Endothelial cell of umbilical vein (primary cell): ENCODE results near the gene MICA. TPM values are rescaled to one million over a fixed set of nuclear protein-coding genes. Genes with fewer than 3 reads are reported as not detected.

ENCODE experiments used
- BruUV-seq: library from RNA; stranded (reverse); fragments of 400-500 nt; replicated peaks from 2 replicates; lab custom pipeline; 2021; lab: Mats Ljungman, UMichigan
- CTCF ChIA-PET: fragments of 300-600, 350-600 bp; sonication (Branson Sonifier 250); formaldehyde crosslinking; loops from one replicate; lab custom pipeline; 2021; ENCODE audit warnings: antibody characterized with exemption, inconsistent platforms; lab: Charles Lee
- POLR2A ChIA-PET: fragments of 300-600, 350-600 bp; sonication (Branson Sonifier 250); formaldehyde crosslinking; loops from one replicate; lab custom pipeline; 2021; ENCODE audit warnings: antibody characterized with exemption, inconsistent platforms; lab: Charles Lee
- DNase-seq: peaks from one replicate; pipeline ENCODE4 v3.0.0-alpha.2; 2011; ENCODE audit warnings: low read depth, low spot score
- FAIRE-seq: peaks from 2 replicates; lab custom pipeline; 2011; peaks lifted over from hg19 to GRCh38; lab: Jason Lieb, UNC
- H2AFZ ChIP-seq: 2 replicates; pipeline ENCODE4 v1.6.0; 2012; ENCODE audit warnings: low read depth, low read length, control low read depth, inconsistent platforms
- H3K27ac ChIP-seq: 2 replicates; pipeline ENCODE4 v1.5.1; 2011; ENCODE audit warnings: low read depth, mild to moderate bottlenecking, control low read depth, low read length, moderate library complexity; ENCODE audit not compliant: insufficient read depth
- H3K27me3 ChIP-seq, 2 experiments: 2 replicates each; pipeline versions ENCODE4 v1.6.0 to v1.6.1; 2011; ENCODE audit warnings: low read length in 2 of 2, mixed read lengths in 1 of 2; ENCODE audit not compliant: control insufficient read depth in 2 of 2, insufficient read depth in 2 of 2
- H3K36me3 ChIP-seq, 2 experiments: 2 replicates in 1 of 2; 3 replicates in 1 of 2; pipeline ENCODE4 v1.5.1; 2011; ENCODE audit warnings: low read length in 2 of 2, mild to moderate bottlenecking in 1 of 2, moderate library complexity in 1 of 2; ENCODE audit not compliant: control insufficient read depth in 2 of 2, insufficient read depth in 2 of 2; ENCODE audit errors: extremely low read depth in 1 of 2
- H3K4me1 ChIP-seq: 3 replicates; pipeline ENCODE4 v1.5.1; 2011; ENCODE audit warnings: mild to moderate bottlenecking, low read length; ENCODE audit not compliant: control insufficient read depth, insufficient read depth; ENCODE audit errors: extremely low read depth
- H3K4me2 ChIP-seq: 2 replicates; pipeline ENCODE4 v1.6.1; 2011; ENCODE audit warnings: low read length, control low read depth, mixed read lengths; ENCODE audit not compliant: insufficient read depth
- H3K4me3 ChIP-seq, 3 experiments: fragments of 200-600 bp in 1 of 3; sonication (generic), shearing (Covaris generic) in 1 of 3; replicated peaks in 1 of 3; 2 replicates each; pipeline ENCODE4 v1.5.1; 2011 to 2016; ENCODE audit warnings: control low read depth in 3 of 3, low read length in 3 of 3, mild to moderate bottlenecking in 2 of 3, inconsistent platforms in 1 of 3, low read depth in 1 of 3, moderate library complexity in 1 of 3; ENCODE audit not compliant: insufficient read depth in 1 of 3
- H3K79me2 ChIP-seq: 2 replicates; pipeline ENCODE4 v1.6.0; 2012; ENCODE audit warnings: low read length, inconsistent platforms; ENCODE audit not compliant: control insufficient read depth, insufficient read depth
- H3K9ac ChIP-seq: replicated peaks from 2 replicates; pipeline ENCODE3; 2011; ENCODE audit warnings: low read length, control low read depth; ENCODE audit not compliant: insufficient read depth; ENCODE audit errors: extremely low read depth
- H3K9me1 ChIP-seq: replicated peaks from 3 replicates; pipeline ENCODE4 v1.6.0; 2011; ENCODE audit warnings: mild to moderate bottlenecking, low read length; ENCODE audit not compliant: control insufficient read depth, insufficient read depth; ENCODE audit errors: extremely low read depth
- H3K9me3 ChIP-seq: replicated peaks from 2 replicates; pipeline ENCODE4 v1.5.1; 2012; ENCODE audit warnings: low read length, inconsistent platforms; ENCODE audit not compliant: control insufficient read depth, insufficient read depth
- H4K20me1 ChIP-seq: replicated peaks from 2 replicates; pipeline ENCODE3; 2011; ENCODE audit warnings: mild to moderate bottlenecking, low read length; ENCODE audit not compliant: control insufficient read depth, insufficient read depth; ENCODE audit errors: extremely low read depth
- CTCF ChIP-seq, 2 donors: IDR thresholded peaks; 1 replicate in 1 of 2; 2 replicates in 1 of 2; pipeline ENCODE4 v1.5.1; 2011; ENCODE audit warnings: low read length in 2 of 2, mild to moderate bottlenecking in 2 of 2, moderate library complexity in 2 of 2, control low read depth in 1 of 2, inconsistent platforms in 1 of 2, low read depth in 1 of 2; ENCODE audit not compliant: insufficient read depth in 1 of 2; ENCODE audit errors: extremely low read depth in 1 of 2
- EZH2 ChIP-seq: IDR thresholded peaks from 2 replicates; pipeline ENCODE4 v1.6.1; 2012; ENCODE audit warnings: borderline replicate concordance, low read depth, mild to moderate bottlenecking, moderate library complexity, low read length, inconsistent platforms; ENCODE audit not compliant: severe bottlenecking
- FOS ChIP-seq: IDR thresholded peaks from 2 replicates; pipeline ENCODE4 v1.6.1; 2011; ENCODE audit warnings: mild to moderate bottlenecking, low read length, moderate library complexity, borderline replicate concordance; ENCODE audit not compliant: insufficient read depth
- GATA2 ChIP-seq: IDR thresholded peaks from 2 replicates; pipeline ENCODE4 v1.7.0; 2011; ENCODE audit warnings: low read depth, mild to moderate bottlenecking, moderate library complexity, mixed read lengths, low read length; ENCODE audit not compliant: insufficient read length, insufficient read depth
- JUN ChIP-seq: IDR thresholded peaks from 2 replicates; pipeline ENCODE4 v1.6.1; 2011; ENCODE audit warnings: borderline replicate concordance, low read depth; ENCODE audit not compliant: insufficient read length, insufficient read depth
- MAX ChIP-seq: IDR thresholded peaks from 2 replicates; pipeline ENCODE4 v1.6.1; 2011; ENCODE audit not compliant: insufficient read depth, insufficient read length
- MYC ChIP-seq: IDR thresholded peaks from one replicate; pipeline ENCODE4 v1.6.1; 2011; ENCODE audit warnings: mild to moderate bottlenecking, low read depth, low read length
- POLR2A ChIP-seq: IDR thresholded peaks from 2 replicates; pipeline ENCODE4 v1.6.1; 2012; ENCODE audit warnings: low read depth, mild to moderate bottlenecking, control low read depth, low read length
- POLR2AphosphoS5 ChIP-seq: IDR thresholded peaks from 2 replicates; pipeline ENCODE4 v1.6.1; 2012; ENCODE audit warnings: low read depth, mild to moderate bottlenecking, control low read depth, low read length, moderate library complexity; ENCODE audit not compliant: insufficient read depth
- dilution Hi-C: fragments of 300-500 bp; cut with MboI; formaldehyde crosslinking; loops from one replicate; pipeline ENCODE4 v1.15.0; 2019; ENCODE audit warnings: low sequenced_read_pairs; ENCODE audit not compliant: extremely low pct_ligation_motif_present
- intact Hi-C: fragments of 100-400 bp; cut with micrococcal nuclease; formaldehyde crosslinking; loops from one replicate; pipeline ENCODE4 v1.10.0; 2022
- polyA plus RNA-seq, 4 experiments: library from polyadenylated mRNA; depleted of rRNA in 3 of 4; stranded (reverse) in 3 of 4; unstranded in 1 of 4; fragments of >200 nt; gene quantifications; 2 replicates each; pipeline versions ENCODE4 v1.2.1 to v1.2.3, GENCODE V29; 2011 to 2012; ENCODE audit warnings: missing spikeins in 1 of 4
- total RNA-seq: library from RNA; stranded (reverse); gene quantifications from 2 replicates; pipeline ENCODE4 v1.2.3, GENCODE V29; 2021

Gene MICA
- total and polyA plus RNA-seq, 2 donors (not counting 3 experiments of a cell fraction or from before 2014, with no cell fraction given), result 42.5 to 99.3 TPM

- Histone ChIP-seq H3K79me2 (no peaks in the 10 kb centered on the region), H3K27ac (no peak overlapping the region), H2AFZ (peak overlapping the region; percentile 53), H3K4me3 (no peak overlapping the region), H4K20me1 (no peaks in the 10 kb centered on the region), H3K4me1 (no peaks in the 10 kb centered on the region), H3K27me3 (peaks cover 10 to 11% of the 10 kb centered on the region in 2 experiments), H3K4me2 (peak overlapping the region; percentile 13), H3K9me3 (no peaks in the 10 kb centered on the region), H3K36me3 (no peaks in the 10 kb centered on the region), H3K9me1 (no peaks in the 10 kb centered on the region), H3K9ac (no peak overlapping the region)
- dilution Hi-C loops, result no loop called here
- FAIRE-seq (peak; percentile 79), DNase-seq (peak; percentile 86)
- TF ChIP-seq CTCF (IDR thresholded peaks at IDR 0.05; ENCODE audit: extremely low read depth in 1 of 2, insufficient read depth in 1 of 2, low read depth in 1 of 2, low read length in 2 of 2), result no peak
- TF ChIP-seq POLR2AphosphoS5, result no peak
- no peak for TF ChIP-seq POLR2A
- TF ChIP-seq FOS, result no peak
- TF ChIP-seq JUN, result no peak
- no peak for TF ChIP-seq GATA2
- TF ChIP-seq MAX, result no peak
- TF ChIP-seq MYC, result no peak
- TF ChIP-seq EZH2, result no peak
- BruUV-seq, result TSS peak; percentile 24
- ChIA-PET CTCF (interaction anchor here (1.0 to 1.4 kb wide), 3 partner anchors 8 to 21 kb away, joined by 3 to 4 read pairs (median 4); no protein-coding TSS in a partner anchor), POLR2A (no interaction called here)
- intact Hi-C loops, result no loop called here
Measured at GRCh38 chr6:31462964-31463870, 59.8 kb downstream of the MICA start.
